Measurements from ENCODE around the gene SLC9C1. TPM values are rescaled to one million over a fixed set of nuclear protein-coding genes. Genes with fewer than 3 reads are reported as not detected.

Gene SLC9C1
- total RNA-seq, 1 donor from 2014 or later: 0.99 TPM

DNA sequence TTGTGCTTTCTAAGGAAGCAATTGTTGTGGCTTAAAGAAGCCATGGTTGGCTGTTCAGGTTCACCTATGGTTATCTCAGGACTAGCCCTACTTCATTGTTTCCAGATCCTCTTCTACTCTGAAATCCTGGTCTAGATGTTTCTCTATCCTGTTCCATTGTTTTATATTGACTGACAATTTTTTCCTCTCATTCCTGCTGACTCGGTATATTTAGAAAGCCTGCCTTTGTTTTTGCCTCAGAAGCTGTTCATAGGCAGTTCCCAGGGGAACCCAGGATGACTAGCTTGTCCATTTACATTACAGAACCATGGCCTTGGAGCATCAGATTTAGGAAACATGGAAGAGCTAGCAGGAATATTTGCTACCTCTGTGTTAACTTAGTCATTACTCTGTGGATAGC, 64.0 kb downstream of the SLC9C1 start:
- no peak for DNase-seq (ENCODE audit: extremely low spot score, unreplicated experiment)
- H3K4me3 Mint-ChIP-seq: no peak overlapping the region
- TF ChIP-seq, protein P1, sequence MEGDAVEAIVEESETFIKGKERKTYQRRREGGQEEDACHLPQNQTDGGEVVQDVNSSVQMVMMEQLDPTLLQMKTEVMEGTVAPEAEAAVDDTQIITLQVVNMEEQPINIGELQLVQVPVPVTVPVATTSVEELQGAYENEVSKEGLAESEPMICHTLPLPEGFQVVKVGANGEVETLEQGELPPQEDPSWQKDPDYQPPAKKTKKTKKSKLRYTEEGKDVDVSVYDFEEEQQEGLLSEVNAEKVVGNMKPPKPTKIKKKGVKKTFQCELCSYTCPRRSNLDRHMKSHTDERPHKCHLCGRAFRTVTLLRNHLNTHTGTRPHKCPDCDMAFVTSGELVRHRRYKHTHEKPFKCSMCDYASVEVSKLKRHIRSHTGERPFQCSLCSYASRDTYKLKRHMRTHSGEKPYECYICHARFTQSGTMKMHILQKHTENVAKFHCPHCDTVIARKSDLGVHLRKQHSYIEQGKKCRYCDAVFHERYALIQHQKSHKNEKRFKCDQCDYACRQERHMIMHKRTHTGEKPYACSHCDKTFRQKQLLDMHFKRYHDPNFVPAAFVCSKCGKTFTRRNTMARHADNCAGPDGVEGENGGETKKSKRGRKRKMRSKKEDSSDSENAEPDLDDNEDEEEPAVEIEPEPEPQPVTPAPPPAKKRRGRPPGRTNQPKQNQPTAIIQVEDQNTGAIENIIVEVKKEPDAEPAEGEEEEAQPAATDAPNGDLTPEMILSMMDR (conservative IDR thresholded peaks at IDR 0.05): no peak
- H3K9me3 Mint-ChIP-seq: no peaks in the 10 kb centered on the region
- H3K27me3 Mint-ChIP-seq: peaks cover 3% of the 10 kb centered on the region
- H3K36me3 Mint-ChIP-seq: no peaks in the 10 kb centered on the region
- H3K4me1 Mint-ChIP-seq (ENCODE audit: unreplicated experiment): no peaks in the 10 kb centered on the region
- no peak overlapping the region for H3K27ac Mint-ChIP-seq

DNA sequence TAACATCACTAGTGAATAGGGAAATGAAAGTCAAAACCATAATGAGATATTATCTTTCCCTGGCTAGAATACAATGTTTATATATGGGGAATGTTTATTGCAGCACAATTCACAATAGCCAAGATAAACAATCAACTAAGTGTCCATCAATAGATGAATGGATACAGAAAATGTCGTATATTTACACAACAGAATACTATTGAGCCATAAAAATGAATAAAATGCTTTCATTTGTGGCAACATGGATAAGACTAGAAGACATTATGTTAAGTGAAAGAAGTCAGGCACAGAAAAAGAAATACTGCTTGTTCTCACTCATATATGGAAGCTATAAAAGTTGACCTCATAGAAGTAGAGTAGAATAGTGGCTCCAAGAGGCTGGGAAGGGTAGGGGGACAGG, 65.2 kb downstream of the SLC9C1 start:
- Mint-ChIP-seq H3K9me3 (no peaks in the 10 kb centered on the region), H3K4me1 (ENCODE audit: unreplicated experiment) (no peaks in the 10 kb centered on the region), H3K27ac (no peak overlapping the region), H3K27me3 (peaks cover 3% of the 10 kb centered on the region), H3K4me3 (no peak overlapping the region), H3K36me3 (no peaks in the 10 kb centered on the region)
- TF ChIP-seq, protein P1 (conservative IDR thresholded peaks at IDR 0.05): no peak
- DNase-seq (ENCODE audit: extremely low spot score, unreplicated experiment): no peak

DNA sequence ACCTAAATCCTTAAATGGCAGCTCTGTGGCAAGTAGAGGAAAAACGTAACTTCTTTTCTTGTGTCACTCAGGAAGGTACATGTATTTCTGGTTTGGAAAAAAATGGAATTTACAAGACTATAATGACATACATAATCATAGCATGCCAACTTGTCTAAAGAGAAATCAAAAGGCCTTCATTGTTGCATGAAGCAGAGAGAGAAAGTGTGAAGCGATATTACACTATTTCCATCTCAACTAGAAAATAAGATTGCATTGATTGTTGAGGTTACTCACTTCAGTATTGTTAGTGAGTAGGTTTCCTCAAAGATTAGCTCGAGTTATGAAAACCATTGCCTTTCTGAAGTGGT, 93.7 kb downstream of the SLC9C1 start:
- H3K36me3 Mint-ChIP-seq: no peaks in the 10 kb centered on the region
- H3K27ac Mint-ChIP-seq: no peak overlapping the region
- TF ChIP-seq, protein P1 (conservative IDR thresholded peaks at IDR 0.05): no peak
- no peaks in the 10 kb centered on the region for H3K4me1 Mint-ChIP-seq (ENCODE audit: unreplicated experiment)
- no peak for DNase-seq (ENCODE audit: extremely low spot score, unreplicated experiment)
- no peaks in the 10 kb centered on the region for H3K9me3 Mint-ChIP-seq
- H3K4me3 Mint-ChIP-seq: no peak overlapping the region
- no peaks in the 10 kb centered on the region for H3K27me3 Mint-ChIP-seq

DNA sequence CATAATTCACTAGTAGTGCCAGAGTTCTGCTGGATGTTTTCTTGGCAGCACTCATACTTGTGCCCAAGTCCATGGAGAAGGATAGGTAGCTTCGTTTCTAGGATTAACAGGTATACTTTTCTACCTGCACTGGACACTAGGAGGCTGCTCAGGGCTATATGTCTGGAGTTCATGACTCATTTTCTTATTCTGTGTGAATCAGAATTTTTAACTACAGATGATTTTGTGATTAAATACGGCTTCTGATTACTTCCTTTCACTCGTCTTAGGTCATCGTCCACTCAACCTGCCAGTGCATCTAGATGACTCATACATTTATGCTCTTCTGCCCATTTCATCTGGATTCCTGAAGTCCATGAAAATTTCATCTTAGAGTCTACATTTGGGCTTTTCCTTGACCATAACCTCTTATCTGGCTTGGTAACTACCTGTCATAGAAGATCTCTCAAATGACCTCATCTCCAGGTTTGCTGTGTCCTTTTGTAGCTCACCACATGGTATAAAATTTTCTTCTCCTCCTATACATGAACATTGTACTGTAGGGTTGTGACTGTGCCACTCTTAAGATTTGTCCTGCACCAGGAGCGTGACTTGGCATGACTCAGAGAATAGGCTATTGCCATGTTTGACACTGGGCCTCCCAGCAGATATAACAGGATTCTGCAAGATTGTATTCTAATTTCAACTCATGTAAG, 94.2 kb downstream of the SLC9C1 start:
- Mint-ChIP-seq H3K27me3 (no peaks in the 10 kb centered on the region), H3K9me3 (no peaks in the 10 kb centered on the region), H3K4me1 (ENCODE audit: unreplicated experiment) (no peaks in the 10 kb centered on the region), H3K36me3 (no peaks in the 10 kb centered on the region), H3K27ac (no peak overlapping the region), H3K4me3 (no peak overlapping the region)
- DNase-seq (ENCODE audit: extremely low spot score, unreplicated experiment): no peak
- TF ChIP-seq, protein P1 (conservative IDR thresholded peaks at IDR 0.05): no peak

DNA sequence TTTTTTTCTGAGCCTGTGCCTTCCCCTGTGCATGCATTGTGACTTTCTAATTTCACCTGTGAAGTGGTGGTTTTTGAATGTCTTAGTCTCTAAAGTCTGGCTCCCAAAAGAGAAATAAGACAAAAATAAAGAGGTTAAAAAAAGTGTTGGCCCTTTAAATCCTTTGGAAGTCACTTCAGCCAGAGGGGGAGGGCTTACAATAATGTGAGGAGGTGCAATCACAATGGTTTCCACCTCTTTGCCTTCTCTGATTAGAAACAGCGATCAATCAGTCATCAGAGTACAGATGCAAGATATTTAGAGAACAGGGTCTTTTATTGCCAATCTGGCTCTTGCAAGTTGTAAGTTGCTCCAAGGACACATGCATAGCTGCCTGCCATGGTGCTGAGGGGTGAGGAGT, 96.9 kb downstream of the SLC9C1 start:
- Mint-ChIP-seq H3K4me1 (ENCODE audit: unreplicated experiment) (no peaks in the 10 kb centered on the region), H3K36me3 (no peaks in the 10 kb centered on the region), H3K4me3 (no peak overlapping the region), H3K9me3 (no peaks in the 10 kb centered on the region), H3K27ac (no peak overlapping the region), H3K27me3 (no peaks in the 10 kb centered on the region)
- TF ChIP-seq, protein P1 (conservative IDR thresholded peaks at IDR 0.05): no peak
- DNase-seq (ENCODE audit: extremely low spot score, unreplicated experiment): no peak

DNA sequence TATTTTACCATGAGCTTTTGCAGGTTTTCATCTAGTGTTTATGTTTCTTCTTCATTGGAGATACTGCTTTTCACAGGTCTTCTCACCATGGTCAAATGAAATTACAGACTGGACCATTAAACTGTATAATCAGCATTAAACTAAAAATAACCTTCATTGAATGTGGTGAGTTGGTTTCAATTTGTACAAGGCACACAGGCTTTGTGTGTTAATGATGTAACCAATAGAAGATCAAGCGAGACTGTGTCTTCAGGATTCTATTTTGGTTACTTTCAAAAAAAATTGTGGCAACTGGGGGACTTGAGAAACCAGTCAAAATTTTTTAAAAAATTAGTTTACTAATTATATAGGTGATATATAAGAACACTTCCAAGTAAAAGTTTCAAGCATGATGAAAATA, 106.7 kb downstream of the SLC9C1 start:
- no peak for DNase-seq (ENCODE audit: extremely low spot score, unreplicated experiment)
- Mint-ChIP-seq H3K9me3 (no peaks in the 10 kb centered on the region), H3K4me3 (no peak overlapping the region), H3K27ac (no peak overlapping the region), H3K27me3 (peaks cover 14% of the 10 kb centered on the region), H3K36me3 (no peaks in the 10 kb centered on the region), H3K4me1 (ENCODE audit: unreplicated experiment) (no peaks in the 10 kb centered on the region)
- TF ChIP-seq, protein P1 (conservative IDR thresholded peaks at IDR 0.05): no peak
